ENCODE measurements around the gene GABRR2.

DNA sequence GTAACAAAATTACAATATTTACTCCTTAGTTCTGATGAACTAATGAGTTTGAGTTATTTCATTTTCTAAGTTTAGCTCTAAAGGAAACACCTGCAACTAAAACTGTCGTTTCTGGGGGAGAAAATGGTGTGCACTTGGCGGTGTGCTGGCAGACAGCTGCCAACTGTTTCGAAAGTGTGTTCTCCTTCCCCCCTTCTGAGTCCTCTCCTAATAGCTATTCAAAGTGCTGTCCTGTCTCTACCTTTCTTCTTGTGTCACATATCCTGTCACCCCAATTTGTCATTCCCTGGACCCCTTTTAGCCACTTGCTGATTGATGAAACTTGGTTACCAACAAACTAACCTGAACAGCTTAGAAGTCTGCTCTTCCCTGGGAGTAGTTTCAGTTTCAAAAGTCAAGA lies 42.3 kb upstream of the GABRR2 start:
- TF ChIP-seq, protein P1, sequence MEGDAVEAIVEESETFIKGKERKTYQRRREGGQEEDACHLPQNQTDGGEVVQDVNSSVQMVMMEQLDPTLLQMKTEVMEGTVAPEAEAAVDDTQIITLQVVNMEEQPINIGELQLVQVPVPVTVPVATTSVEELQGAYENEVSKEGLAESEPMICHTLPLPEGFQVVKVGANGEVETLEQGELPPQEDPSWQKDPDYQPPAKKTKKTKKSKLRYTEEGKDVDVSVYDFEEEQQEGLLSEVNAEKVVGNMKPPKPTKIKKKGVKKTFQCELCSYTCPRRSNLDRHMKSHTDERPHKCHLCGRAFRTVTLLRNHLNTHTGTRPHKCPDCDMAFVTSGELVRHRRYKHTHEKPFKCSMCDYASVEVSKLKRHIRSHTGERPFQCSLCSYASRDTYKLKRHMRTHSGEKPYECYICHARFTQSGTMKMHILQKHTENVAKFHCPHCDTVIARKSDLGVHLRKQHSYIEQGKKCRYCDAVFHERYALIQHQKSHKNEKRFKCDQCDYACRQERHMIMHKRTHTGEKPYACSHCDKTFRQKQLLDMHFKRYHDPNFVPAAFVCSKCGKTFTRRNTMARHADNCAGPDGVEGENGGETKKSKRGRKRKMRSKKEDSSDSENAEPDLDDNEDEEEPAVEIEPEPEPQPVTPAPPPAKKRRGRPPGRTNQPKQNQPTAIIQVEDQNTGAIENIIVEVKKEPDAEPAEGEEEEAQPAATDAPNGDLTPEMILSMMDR (IDR thresholded peaks at IDR 0.05; ENCODE audit: insufficient read depth, low read length, poor library complexity, severe bottlenecking): no peak
- TF ChIP-seq EZH2phosphoT487 (conservative IDR thresholded peaks at IDR 0.05; ENCODE audit: low read length): no peak
